OCI-LY3 (cell line): ENCODE data around the gene SLC26A1.

ENCODE experiments used
- H2AFZ ChIP-seq: fragments of 200-600, 300-600 bp; shearing (Covaris generic); 2 replicates; pipeline ENCODE4 v1.6.0; 2014; ENCODE audit warnings: antibody characterized with exemption, low read depth, low read length
- H3K27ac ChIP-seq: fragments of 200-600, 300-600 bp; sonication (generic); 2 replicates; pipeline ENCODE4 v1.5.1; 2014; ENCODE audit warnings: mild to moderate bottlenecking, low read length, moderate library complexity, mixed read lengths
- H3K27me3 ChIP-seq: fragments of 200-600, 300-600 bp; sonication (generic); 2 replicates; pipeline ENCODE4 v1.6.1; 2014; ENCODE audit warnings: low read depth, low read length, mixed read lengths
- H3K36me3 ChIP-seq: fragments of 200-600, 300-600 bp; sonication (generic); replicated peaks from 2 replicates; pipeline ENCODE3; 2014; ENCODE audit warnings: low read depth, low read length, mixed read lengths
- H3K4me1 ChIP-seq: fragments of 300-600, 200-600 bp; sonication (generic); 2 replicates; pipeline ENCODE4 v1.6.1; 2014; ENCODE audit warnings: low read length, mixed read lengths
- H3K4me2 ChIP-seq: fragments of 200-600, 300-600 bp; sonication (generic); 2 replicates; pipeline ENCODE4 v1.6.1; 2014; ENCODE audit warnings: low read length, mixed read lengths
- H3K4me3 ChIP-seq: fragments of 300-600, 200-600 bp; sonication (generic); 2 replicates; pipeline ENCODE4 v1.5.1; 2014; ENCODE audit warnings: antibody characterized with exemption, mild to moderate bottlenecking, low read length, moderate library complexity
- H3K79me2 ChIP-seq: fragments of 300-600, 200-600 bp; shearing (Covaris generic); 2 replicates; pipeline ENCODE4 v1.6.1; 2014; ENCODE audit warnings: mild to moderate bottlenecking, low read length, mixed read lengths
- H3K9ac ChIP-seq: fragments of 300-600, 200-600 bp; shearing (Covaris generic); 2 replicates; pipeline ENCODE4 v1.6.0; 2014; ENCODE audit warnings: mild to moderate bottlenecking, low read length, moderate library complexity
- H3K9me3 ChIP-seq: fragments of 200-600, 300-600 bp; shearing (Covaris generic); 2 replicates; pipeline ENCODE4 v1.6.1; 2014; ENCODE audit warnings: low read length, mixed read lengths; ENCODE audit not compliant: insufficient read depth
- H4K20me1 ChIP-seq: fragments of 200-600, 300-600 bp; sonication (generic); 2 replicates; pipeline ENCODE4 v1.6.1; 2016; ENCODE audit warnings: low read length, mixed read lengths; ENCODE audit not compliant: insufficient read depth
- EZH2phosphoT487 ChIP-seq: fragments of 200-600 bp; shearing (Covaris generic); IDR thresholded peaks from 2 replicates; pipeline ENCODE4 v1.6.1; 2018; ENCODE audit warnings: antibody characterized with exemption, mixed run types, low read depth
- TF ChIP-seq, protein P1 (sequence below): fragments of 200-600, 300-600 bp; sonication (generic); IDR thresholded peaks from 2 replicates; pipeline ENCODE4 v1.5.1; 2014; ENCODE audit warnings: antibody characterized with exemption, low read length, low read depth

SLC26A1 gene

DNA sequence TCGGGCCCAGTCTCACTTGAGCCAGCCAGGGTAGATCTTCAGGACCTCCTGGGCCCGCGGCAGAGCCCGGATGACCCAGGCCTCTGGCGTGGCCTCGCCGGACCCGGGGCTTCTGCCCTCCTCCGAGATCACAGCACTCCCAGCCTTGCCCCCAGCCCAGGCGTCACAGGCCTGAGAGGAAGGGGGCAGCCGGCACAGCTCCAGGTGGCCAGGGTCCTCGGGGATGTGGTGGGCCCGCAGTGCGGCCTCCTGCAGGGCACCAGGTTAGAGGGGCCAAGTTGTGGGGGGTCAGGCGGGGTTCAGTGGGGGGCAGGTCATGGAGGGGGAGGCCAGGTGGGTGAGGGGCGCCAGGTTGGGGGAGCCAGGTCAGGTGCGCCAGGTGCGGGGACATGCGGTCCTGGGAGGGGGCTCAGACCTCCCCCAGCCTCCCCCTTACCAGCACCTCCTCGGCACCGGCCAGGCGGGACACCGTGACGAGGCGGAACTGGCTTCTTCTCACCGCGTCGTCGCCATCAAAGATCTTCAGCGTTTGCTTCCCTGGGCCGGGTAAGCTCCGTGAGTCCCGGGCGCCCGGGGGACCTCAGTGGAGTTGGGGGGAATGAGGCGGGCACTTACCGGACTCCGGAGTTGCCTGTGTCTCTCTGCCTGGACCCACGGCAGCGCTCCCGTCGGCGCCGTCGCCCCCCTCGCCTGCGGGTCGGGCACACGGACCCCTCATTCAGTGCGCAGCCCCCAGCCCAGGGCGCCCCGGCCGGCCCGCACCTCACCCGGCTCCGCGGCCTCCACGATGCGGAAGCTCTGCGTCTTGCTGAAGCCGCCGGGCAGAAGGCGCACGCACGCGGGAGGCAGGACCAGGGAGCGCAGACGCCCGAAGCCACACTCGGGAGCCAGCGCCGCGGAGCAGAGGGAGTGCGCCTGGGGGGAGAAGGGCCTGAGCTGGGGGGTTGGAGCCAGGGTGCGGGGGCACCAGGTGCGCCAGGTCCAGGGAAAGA lies 25.8 kb downstream of the SLC26A1 start:
- no peak overlapping the region for H3K27ac ChIP-seq
- H3K4me1 ChIP-seq, result peaks cover 5% of the 10 kb centered on the region; the same call in 1 of the 2 replicates
- no peaks in the 10 kb centered on the region for H3K27me3 ChIP-seq
- H3K4me2 ChIP-seq, result no peak overlapping the region
- H3K36me3 ChIP-seq, result no peaks in the 10 kb centered on the region
- TF ChIP-seq, protein P1, sequence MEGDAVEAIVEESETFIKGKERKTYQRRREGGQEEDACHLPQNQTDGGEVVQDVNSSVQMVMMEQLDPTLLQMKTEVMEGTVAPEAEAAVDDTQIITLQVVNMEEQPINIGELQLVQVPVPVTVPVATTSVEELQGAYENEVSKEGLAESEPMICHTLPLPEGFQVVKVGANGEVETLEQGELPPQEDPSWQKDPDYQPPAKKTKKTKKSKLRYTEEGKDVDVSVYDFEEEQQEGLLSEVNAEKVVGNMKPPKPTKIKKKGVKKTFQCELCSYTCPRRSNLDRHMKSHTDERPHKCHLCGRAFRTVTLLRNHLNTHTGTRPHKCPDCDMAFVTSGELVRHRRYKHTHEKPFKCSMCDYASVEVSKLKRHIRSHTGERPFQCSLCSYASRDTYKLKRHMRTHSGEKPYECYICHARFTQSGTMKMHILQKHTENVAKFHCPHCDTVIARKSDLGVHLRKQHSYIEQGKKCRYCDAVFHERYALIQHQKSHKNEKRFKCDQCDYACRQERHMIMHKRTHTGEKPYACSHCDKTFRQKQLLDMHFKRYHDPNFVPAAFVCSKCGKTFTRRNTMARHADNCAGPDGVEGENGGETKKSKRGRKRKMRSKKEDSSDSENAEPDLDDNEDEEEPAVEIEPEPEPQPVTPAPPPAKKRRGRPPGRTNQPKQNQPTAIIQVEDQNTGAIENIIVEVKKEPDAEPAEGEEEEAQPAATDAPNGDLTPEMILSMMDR, result no peak
- TF ChIP-seq EZH2phosphoT487, result no peak
- no peaks in the 10 kb centered on the region for H4K20me1 ChIP-seq
- no peak overlapping the region for H3K9ac ChIP-seq
- no peaks in the 10 kb centered on the region for H3K79me2 ChIP-seq
- no peaks in the 10 kb centered on the region for H3K9me3 ChIP-seq
- H3K4me3 ChIP-seq, result no peak overlapping the region
- H2AFZ ChIP-seq, result no peak overlapping the region

DNA sequence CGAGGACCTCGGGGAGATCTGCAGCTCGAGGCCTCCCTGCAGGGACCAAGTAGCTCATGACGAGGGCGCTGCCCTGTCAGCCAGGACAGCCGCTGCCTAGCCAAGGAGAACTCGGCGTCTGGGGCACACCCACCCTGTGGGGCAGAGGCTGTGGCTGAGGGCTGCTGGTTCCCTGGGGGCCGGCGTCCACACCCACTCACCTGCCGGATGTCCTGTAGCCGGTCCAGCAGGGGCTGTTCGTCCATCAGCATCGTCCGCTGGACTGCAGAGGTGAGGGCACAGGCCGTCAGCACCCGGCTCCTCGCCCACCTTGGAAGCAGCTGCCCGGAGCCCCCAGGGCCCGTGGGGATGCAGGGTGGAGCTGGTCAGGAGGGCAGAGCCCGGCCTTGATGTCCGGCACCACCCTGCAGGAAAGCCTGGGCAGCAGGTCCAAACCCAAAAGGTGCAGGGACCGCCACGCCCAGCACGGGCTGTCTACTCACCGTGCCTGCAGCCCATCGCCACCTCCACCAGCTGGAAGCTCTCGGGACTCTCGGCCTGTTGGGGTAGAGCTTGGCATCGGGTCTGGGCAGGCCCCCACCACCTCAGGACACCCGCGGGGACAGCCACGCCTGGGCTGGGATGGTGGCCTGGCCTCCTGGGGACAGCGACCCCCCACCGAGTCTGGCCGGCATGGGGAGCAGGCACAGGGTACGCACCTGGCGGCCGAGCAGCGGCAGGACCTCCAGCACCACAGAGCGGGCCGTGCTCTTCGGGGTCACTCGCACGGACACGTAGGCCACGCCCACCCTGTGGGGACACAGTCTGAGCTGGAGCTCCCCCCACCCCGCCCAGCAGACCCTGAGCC lies 26.7 kb downstream of the SLC26A1 start:
- H3K79me2 ChIP-seq, result no peaks in the 10 kb centered on the region
- no peaks in the 10 kb centered on the region for H3K27me3 ChIP-seq
- H3K27ac ChIP-seq, result no peak overlapping the region
- H3K4me3 ChIP-seq, result no peak overlapping the region
- no peaks in the 10 kb centered on the region for H3K9me3 ChIP-seq
- H4K20me1 ChIP-seq, result no peaks in the 10 kb centered on the region
- no peak overlapping the region for H3K9ac ChIP-seq
- no peaks in the 10 kb centered on the region for H3K4me1 ChIP-seq
- no peaks in the 10 kb centered on the region for H3K36me3 ChIP-seq
- no peak overlapping the region for H2AFZ ChIP-seq
- no peak overlapping the region for H3K4me2 ChIP-seq
- TF ChIP-seq, protein P1, result no peak
- no peak for TF ChIP-seq EZH2phosphoT487

DNA sequence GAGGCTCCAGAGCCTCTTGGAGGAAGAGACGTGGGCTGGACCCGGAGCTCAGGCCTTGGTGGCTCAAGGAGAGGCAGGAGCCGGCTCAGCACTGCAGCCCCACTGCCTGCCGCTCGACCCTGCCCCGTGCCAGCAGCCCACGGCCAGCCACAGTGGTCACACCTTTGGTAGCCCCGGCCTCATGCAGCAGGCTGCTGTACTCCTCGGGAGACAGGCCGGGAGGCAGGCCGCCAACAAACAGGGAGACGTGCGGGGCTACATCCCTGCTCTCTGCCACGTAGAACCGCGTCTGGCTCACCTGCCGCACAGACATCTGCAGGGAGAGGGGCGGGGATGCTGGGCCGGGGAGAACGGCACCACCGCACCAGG lies 27.5 kb downstream of the SLC26A1 start:
- no peak overlapping the region for H2AFZ ChIP-seq
- H3K4me1 ChIP-seq, result no peaks in the 10 kb centered on the region
- H3K4me3 ChIP-seq, result no peak overlapping the region
- H3K79me2 ChIP-seq, result no peaks in the 10 kb centered on the region
- H3K9ac ChIP-seq, result no peak overlapping the region
- H3K27me3 ChIP-seq, result no peaks in the 10 kb centered on the region
- no peak for TF ChIP-seq EZH2phosphoT487
- TF ChIP-seq, protein P1, result no peak
- H4K20me1 ChIP-seq, result no peaks in the 10 kb centered on the region
- H3K36me3 ChIP-seq, result no peaks in the 10 kb centered on the region
- H3K27ac ChIP-seq, result no peak overlapping the region
- no peaks in the 10 kb centered on the region for H3K9me3 ChIP-seq
- no peak overlapping the region for H3K4me2 ChIP-seq
